Nephron progenitor cell (in vitro differentiated cells): ENCODE measurements around the gene PADI2.

ENCODE experiments used
- DNase-seq: peaks from one replicate; pipeline ENCODE4 v3.0.0; 2021
- H3K27ac Mint-ChIP-seq: 2 replicates; pipeline ENCODE4 v1.8.0; 2021; ENCODE audit warnings: mild to moderate bottlenecking, moderate library complexity, mixed read lengths
- H3K27me3 Mint-ChIP-seq: 2 replicates; pipeline ENCODE4 v1.8.0; 2021; ENCODE audit warnings: mild to moderate bottlenecking, low read depth, mixed read lengths; ENCODE audit not compliant: poor library complexity
- H3K36me3 Mint-ChIP-seq: 2 replicates; pipeline ENCODE4 v1.8.0; 2021; ENCODE audit warnings: low read depth, mixed read lengths
- H3K4me1 Mint-ChIP-seq: 2 replicates; pipeline ENCODE4 v1.8.0; 2021; ENCODE audit warnings: mixed read lengths
- H3K4me3 Mint-ChIP-seq: 2 replicates; pipeline ENCODE4 v1.8.0; 2021; ENCODE audit warnings: mild to moderate bottlenecking, moderate library complexity, mixed read lengths
- H3K9me3 Mint-ChIP-seq: 2 replicates; pipeline ENCODE4 v1.8.0; 2021; ENCODE audit warnings: mild to moderate bottlenecking, moderate library complexity, mixed read lengths
- CTCF ChIP-seq: fragments of 200-600 bp; sonication (generic); IDR thresholded peaks from 2 replicates; pipeline ENCODE4 v1.5.0; 2021; ENCODE audit warnings: antibody characterized with exemption

PADI2 gene

GRCh38 chr1:17116643-17117042 is 2.6 kb downstream of the PADI2 start:
- DNase-seq: no peak
- H3K27me3 Mint-ChIP-seq: peaks cover 64% of the 10 kb centered on the region

GRCh38 chr1:17113963-17114362 is 5.3 kb downstream of the PADI2 start:
- Mint-ChIP-seq H3K27ac (no peak overlapping the region), H3K4me3 (no peak overlapping the region), H3K9me3 (no peaks in the 10 kb centered on the region), H3K36me3 (no peaks in the 10 kb centered on the region), H3K4me1 (peaks cover 71% of the 10 kb centered on the region), H3K27me3 (peaks cover 44% of the 10 kb centered on the region)
- DNase-seq: peak; percentile 68
- TF ChIP-seq CTCF: no peak

More at GRCh38 chr1:17116643-17117042, 2.6 kb downstream of the PADI2 start:
- no peak for TF ChIP-seq CTCF
- Mint-ChIP-seq H3K4me3 (no peak overlapping the region), H3K4me1 (peaks cover 70% of the 10 kb centered on the region), H3K9me3 (no peaks in the 10 kb centered on the region), H3K27ac (no peak overlapping the region), H3K36me3 (no peaks in the 10 kb centered on the region)

- Mint-ChIP-seq H3K27ac (no peak overlapping the region), H3K4me3 (no peak overlapping the region), H3K27me3 (peaks cover 31% of the 10 kb centered on the region), H3K36me3 (no peaks in the 10 kb centered on the region), H3K4me1 (peaks cover 65% of the 10 kb centered on the region), H3K9me3 (no peaks in the 10 kb centered on the region)
- no peak for DNase-seq
- TF ChIP-seq CTCF: no peak
Observed at GRCh38 chr1:17112496-17113236, 6.6 kb downstream of the PADI2 start.

- Mint-ChIP-seq H3K36me3 (no peaks in the 10 kb centered on the region), H3K4me1 (peaks cover 70% of the 10 kb centered on the region), H3K9me3 (no peaks in the 10 kb centered on the region), H3K27ac (peak overlapping the region; percentile 51), H3K4me3 (peak overlapping the region; percentile 28), H3K27me3 (peaks cover 29% of the 10 kb centered on the region)
- TF ChIP-seq CTCF: no peak
- no peak for DNase-seq
Observed at GRCh38 chr1:17112076-17112475, 7.2 kb downstream of the PADI2 start.

GRCh38 chr1:17110555-17110926 is 8.7 kb downstream of the PADI2 start:
- Mint-ChIP-seq H3K27ac (no peak overlapping the region), H3K36me3 (no peaks in the 10 kb centered on the region), H3K4me3 (no peak overlapping the region), H3K9me3 (no peaks in the 10 kb centered on the region), H3K27me3 (peaks cover 20% of the 10 kb centered on the region), H3K4me1 (peaks cover 85% of the 10 kb centered on the region)
- DNase-seq: no peak
- TF ChIP-seq CTCF: no peak
